Measurements from ENCODE around the gene C9orf40.

DNA sequence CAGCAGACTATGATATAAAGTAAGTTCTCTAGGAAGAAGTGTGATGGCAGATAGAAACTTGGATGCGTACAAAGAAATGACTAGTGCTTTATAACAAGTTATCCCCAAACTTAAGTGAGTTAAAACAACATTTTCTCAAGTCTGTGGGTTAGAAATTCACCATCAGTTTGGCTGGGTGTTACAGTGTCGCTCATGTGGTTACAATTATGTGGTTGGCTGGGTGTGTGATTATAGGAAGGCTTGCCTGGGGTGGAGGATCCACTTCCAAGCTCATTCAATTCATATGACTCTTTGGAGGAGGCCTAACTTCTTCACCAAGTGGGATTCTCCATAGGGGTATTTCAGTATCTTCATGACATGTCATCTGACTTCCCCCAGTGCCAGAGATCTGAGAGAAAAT lies 10.3 kb upstream of the C9orf40 start:
- no peak for TF ChIP-seq POLR2A (IDR thresholded peaks at IDR 0.05)
- TF ChIP-seq, protein P1, sequence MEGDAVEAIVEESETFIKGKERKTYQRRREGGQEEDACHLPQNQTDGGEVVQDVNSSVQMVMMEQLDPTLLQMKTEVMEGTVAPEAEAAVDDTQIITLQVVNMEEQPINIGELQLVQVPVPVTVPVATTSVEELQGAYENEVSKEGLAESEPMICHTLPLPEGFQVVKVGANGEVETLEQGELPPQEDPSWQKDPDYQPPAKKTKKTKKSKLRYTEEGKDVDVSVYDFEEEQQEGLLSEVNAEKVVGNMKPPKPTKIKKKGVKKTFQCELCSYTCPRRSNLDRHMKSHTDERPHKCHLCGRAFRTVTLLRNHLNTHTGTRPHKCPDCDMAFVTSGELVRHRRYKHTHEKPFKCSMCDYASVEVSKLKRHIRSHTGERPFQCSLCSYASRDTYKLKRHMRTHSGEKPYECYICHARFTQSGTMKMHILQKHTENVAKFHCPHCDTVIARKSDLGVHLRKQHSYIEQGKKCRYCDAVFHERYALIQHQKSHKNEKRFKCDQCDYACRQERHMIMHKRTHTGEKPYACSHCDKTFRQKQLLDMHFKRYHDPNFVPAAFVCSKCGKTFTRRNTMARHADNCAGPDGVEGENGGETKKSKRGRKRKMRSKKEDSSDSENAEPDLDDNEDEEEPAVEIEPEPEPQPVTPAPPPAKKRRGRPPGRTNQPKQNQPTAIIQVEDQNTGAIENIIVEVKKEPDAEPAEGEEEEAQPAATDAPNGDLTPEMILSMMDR (IDR thresholded peaks at IDR 0.05), result no peak

All from esophagus squamous epithelium (tissue), 4 donors.